ENCODE data around the gene MACROH2A1.

- TF ChIP-seq CTCF (IDR thresholded peaks at IDR 0.05; ENCODE audit: low read depth, low read length, poor library complexity, severe bottlenecking) (no peak), EZH2phosphoT487 (IDR thresholded peaks at IDR 0.05; ENCODE audit: borderline replicate concordance, low read length) (no peak)
These were observed 42.9 kb upstream of the MACROH2A1 start for GRCh38 chr5:135441919-135442318.
